Naive thymus-derived CD8-positive, alpha-beta T cell (primary cell): ENCODE data around the gene MTCH1. TPM values are rescaled to one million over a fixed set of nuclear protein-coding genes. Genes with fewer than 3 reads are reported as not detected.
A peak's percentile ranks its signal among the peaks of the same experiment; 100 is the strongest.

Source experiments
- ATAC-seq, 2 donors: fragments of 150-1000 bp; cut with Tn5 transposase in 1 of 2; sonication (Bioruptor Pico), chemical (Tn5 transposase) in 1 of 2; 1 replicate in 1 of 2; 2 replicates in 1 of 2; pipeline ENCODE4 v1.10.0; 2021; ENCODE audit warnings: mild to moderate bottlenecking in 2 of 2, moderate library complexity in 2 of 2
- POLR2A ChIA-PET: fragments of 350-600 bp; sonication (Branson Sonifier 250); formaldehyde crosslinking; loops from one replicate; lab custom pipeline; 2021; ENCODE audit warnings: antibody characterized with exemption; lab: Charles Lee
- DNase-seq, 10 donors: peaks; one replicate each; pipeline versions ENCODE4 v3.0.0 to v3.0.0-alpha.2; 2020 to 2022
- H3K27ac Mint-ChIP-seq, 10 donors: one replicate each; pipeline ENCODE4 v1.8.0; 2020 to 2022; ENCODE audit warnings: mild to moderate bottlenecking in 10 of 10, mixed read lengths in 10 of 10, moderate library complexity in 4 of 10, inconsistent platforms in 1 of 10
- H3K27me3 Mint-ChIP-seq, 5 donors: one replicate each; pipeline ENCODE4 v1.8.0; 2021 to 2022; ENCODE audit warnings: mixed read lengths in 5 of 5
- H3K36me3 Mint-ChIP-seq, 3 donors: one replicate each; pipeline ENCODE4 v1.8.0; 2020 to 2022; ENCODE audit warnings: mixed read lengths in 3 of 3, mild to moderate bottlenecking in 2 of 3, inconsistent platforms in 1 of 3
- H3K4me1 Mint-ChIP-seq, 4 donors: one replicate each; pipeline ENCODE4 v1.8.0; 2021 to 2022; ENCODE audit warnings: mixed read lengths in 4 of 4
- H3K4me3 Mint-ChIP-seq, 10 donors: one replicate each; pipeline ENCODE4 v1.8.0; 2020 to 2022; ENCODE audit warnings: mild to moderate bottlenecking in 10 of 10, mixed read lengths in 10 of 10, moderate library complexity in 6 of 10, inconsistent platforms in 1 of 10
- H3K9me3 Mint-ChIP-seq, 9 donors: one replicate each; pipeline ENCODE4 v1.8.0; 2020 to 2022; ENCODE audit warnings: mixed read lengths in 9 of 9, mild to moderate bottlenecking in 3 of 9, inconsistent platforms in 1 of 9, moderate library complexity in 1 of 9
- polyA plus RNA-seq, 3 donors: library from polyadenylated mRNA; unstranded; fragments of 300-500 nt; fragmentation: Illumina TruSeq; gene quantifications; one replicate each; pipeline ENCODE4 v1.2.3, GENCODE V29; 2021
- total RNA-seq, 8 experiments: library from RNA in 2 of 8; stranded (reverse) in 2 of 8; gene quantifications; one replicate each; pipeline ENCODE4 v1.2.3 and lab custom pipeline; 2021 to 2026

Gene MTCH1
- total and polyA plus RNA-seq, 5 experiments from 2014 or later, result 63.2 to 143 (median 78.3) TPM

GRCh38 chr6:37014667-37015066 is 28.7 kb upstream of the MTCH1 start:
- Mint-ChIP-seq H3K4me3 (no peak overlapping the region), H3K27me3 (no peaks in the 10 kb centered on the region), H3K9me3 (no peaks in the 10 kb centered on the region), H3K4me1 (peaks cover 9 to 20% (median 18%) of the 10 kb centered on the region in 4 donors), H3K27ac (no peak overlapping the region), H3K36me3 (no peaks in the 10 kb centered on the region)
- POLR2A ChIA-PET, result interaction anchor here (0.6 to 1.4 kb wide), 2 partner anchors 38 to 157 kb away, joined by 3 to 4 read pairs; no protein-coding TSS in a partner anchor
- no peak for ATAC-seq
- peak in 1 of 10 donors; percentile 63 for DNase-seq

- Mint-ChIP-seq H3K36me3 (no peaks in the 10 kb centered on the region), H3K4me3 (no peak overlapping the region), H3K4me1 (peaks cover 5 to 15% (median 12%) of the 10 kb centered on the region in 4 donors), H3K9me3 (no peaks in the 10 kb centered on the region), H3K27me3 (no peaks in the 10 kb centered on the region), H3K27ac (no peak overlapping the region)
- DNase-seq (peak in 1 of 10 donors; percentile 50), ATAC-seq (no peak)
- POLR2A ChIA-PET, result no interaction called here
Observed at GRCh38 chr6:37013516-37014491, 27.8 kb upstream of the MTCH1 start.

- ATAC-seq (no peak), DNase-seq (no peak)
- peaks cover 0 to 18% (median 6%) of the 10 kb centered on the region in 4 donors for H3K4me1 Mint-ChIP-seq
- H3K27me3 Mint-ChIP-seq, result no peaks in the 10 kb centered on the region
- no peak overlapping the region for H3K4me3 Mint-ChIP-seq
- H3K36me3 Mint-ChIP-seq, result no peaks in the 10 kb centered on the region
- peak overlapping the region in 2 of 10 donors; percentile 0 to 26 for H3K27ac Mint-ChIP-seq
- no peaks in the 10 kb centered on the region for H3K9me3 Mint-ChIP-seq
- POLR2A ChIA-PET, result no interaction called here
Observed at GRCh38 chr6:37011656-37012378, 25.8 kb upstream of the MTCH1 start.

DNA sequence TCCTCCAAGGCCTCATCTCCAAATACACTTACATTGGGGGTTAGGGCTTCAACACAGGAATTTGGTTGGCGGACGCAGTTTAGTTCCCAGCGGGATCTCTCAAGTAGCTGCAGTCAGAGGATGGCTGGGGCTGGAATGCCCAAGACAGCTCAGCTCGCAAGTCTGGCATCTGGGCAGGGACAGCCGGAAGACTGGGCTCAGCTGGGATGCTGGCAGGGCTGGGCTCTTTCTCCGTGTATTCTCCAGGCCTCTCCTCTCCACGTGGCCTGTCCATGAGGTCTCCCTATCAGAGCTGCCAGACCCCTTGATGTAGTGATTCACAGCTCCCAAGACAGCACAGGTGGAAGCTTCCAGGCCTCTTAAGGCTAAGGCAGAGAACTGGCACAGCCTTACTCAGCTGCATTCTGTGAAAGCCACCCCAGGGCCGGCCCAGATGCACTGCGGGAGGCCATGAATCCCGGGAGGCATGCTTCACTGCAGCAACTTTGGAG is 24.5 kb upstream of the MTCH1 start:
- POLR2A ChIA-PET, result no interaction called here
- DNase-seq (peak in 1 of 10 donors; percentile 48), ATAC-seq (no peak)

DNA sequence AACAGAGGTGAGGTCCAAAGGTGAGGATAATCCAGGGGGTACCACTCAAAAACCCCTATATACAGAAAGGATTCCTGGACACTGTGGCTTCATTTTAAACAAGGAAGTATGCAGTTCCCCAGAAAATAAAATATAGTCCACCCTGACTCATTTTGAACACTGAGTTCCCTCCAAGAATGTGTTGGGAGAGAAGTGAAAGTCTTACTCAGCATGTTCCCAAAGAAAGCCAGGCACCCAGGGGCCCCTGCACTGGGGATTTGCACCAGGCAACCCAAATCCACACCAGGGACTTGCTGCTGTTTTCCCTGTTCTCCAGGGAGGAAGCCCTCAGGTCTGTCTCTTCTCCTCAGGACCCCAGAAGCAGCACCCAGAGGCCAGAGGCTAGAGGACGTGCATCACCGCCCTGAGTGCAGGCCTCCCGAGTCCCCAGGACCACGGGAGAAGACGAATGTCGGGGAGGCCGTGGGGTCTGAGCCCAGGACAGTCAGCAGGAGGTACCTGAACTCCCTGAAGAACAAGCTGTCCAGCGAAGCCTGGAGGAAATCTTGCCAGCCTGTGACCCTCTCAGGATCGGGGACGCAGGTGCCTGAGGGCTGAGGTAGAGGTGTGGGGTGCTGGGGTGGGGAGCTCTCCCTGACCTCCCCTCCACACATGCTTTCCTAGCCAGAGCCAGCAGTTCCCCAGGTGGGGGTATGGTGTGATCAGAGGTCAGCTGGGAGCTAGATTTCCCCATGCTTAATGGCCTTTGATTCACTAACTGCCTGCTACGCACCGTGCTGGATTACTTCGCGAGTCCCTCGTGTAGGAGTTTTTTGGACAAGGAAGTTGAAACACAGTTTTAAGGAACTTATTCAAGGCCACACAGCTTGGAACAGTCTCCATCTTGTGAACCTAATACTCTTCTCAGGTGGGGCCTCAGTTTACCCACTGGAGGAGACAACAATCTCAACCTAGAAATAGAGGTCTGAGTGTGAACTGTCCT is 22.8 kb upstream of the MTCH1 start:
- H3K4me3 Mint-ChIP-seq, result peak overlapping the region in 1 of 10 donors; percentile 91
- POLR2A ChIA-PET, result no interaction called here

More for the DNA sequence above, 24.5 kb upstream of the MTCH1 start:
- H3K4me3 Mint-ChIP-seq, result no peak overlapping the region
- no peaks in the 10 kb centered on the region for H3K27me3 Mint-ChIP-seq
- H3K4me1 Mint-ChIP-seq, result peaks cover 7 to 30% (median 16%) of the 10 kb centered on the region in 4 donors
- no peak overlapping the region for H3K27ac Mint-ChIP-seq
- H3K9me3 Mint-ChIP-seq, result no peaks in the 10 kb centered on the region
- no peaks in the 10 kb centered on the region for H3K36me3 Mint-ChIP-seq

GRCh38 chr6:37007340-37008043 is 21.5 kb upstream of the MTCH1 start:
- Mint-ChIP-seq H3K4me3 (peak overlapping the region in 2 of 10 donors; percentile 28 to 91), H3K27ac (peak overlapping the region in 4 of 10 donors; percentile 29 to 83 (median 73)), H3K4me1 (peaks cover 7 to 48% (median 16%) of the 10 kb centered on the region in 4 donors), H3K9me3 (no peaks in the 10 kb centered on the region), H3K36me3 (no peaks in the 10 kb centered on the region), H3K27me3 (no peaks in the 10 kb centered on the region)
- peak in 1 of 2 donors; percentile 36 for ATAC-seq
- POLR2A ChIA-PET, result interaction anchor here (0.5 to 3.3 kb wide), 3 partner anchors 21 to 110 kb away, joined by 3 to 13 read pairs (median 5); partner anchors contain the start of gene MTCH1
- DNase-seq, result peak in 1 of 10 donors; percentile 48

More for the DNA sequence above, 22.8 kb upstream of the MTCH1 start:
- DNase-seq (peak in 1 of 10 donors; percentile 58), ATAC-seq (no peak)
- Mint-ChIP-seq H3K27me3 (no peaks in the 10 kb centered on the region), H3K4me1 (peaks cover 7 to 43% (median 16%) of the 10 kb centered on the region in 4 donors), H3K36me3 (no peaks in the 10 kb centered on the region), H3K27ac (peak overlapping the region in 1 of 10 donors; percentile 15), H3K9me3 (no peaks in the 10 kb centered on the region)

DNA sequence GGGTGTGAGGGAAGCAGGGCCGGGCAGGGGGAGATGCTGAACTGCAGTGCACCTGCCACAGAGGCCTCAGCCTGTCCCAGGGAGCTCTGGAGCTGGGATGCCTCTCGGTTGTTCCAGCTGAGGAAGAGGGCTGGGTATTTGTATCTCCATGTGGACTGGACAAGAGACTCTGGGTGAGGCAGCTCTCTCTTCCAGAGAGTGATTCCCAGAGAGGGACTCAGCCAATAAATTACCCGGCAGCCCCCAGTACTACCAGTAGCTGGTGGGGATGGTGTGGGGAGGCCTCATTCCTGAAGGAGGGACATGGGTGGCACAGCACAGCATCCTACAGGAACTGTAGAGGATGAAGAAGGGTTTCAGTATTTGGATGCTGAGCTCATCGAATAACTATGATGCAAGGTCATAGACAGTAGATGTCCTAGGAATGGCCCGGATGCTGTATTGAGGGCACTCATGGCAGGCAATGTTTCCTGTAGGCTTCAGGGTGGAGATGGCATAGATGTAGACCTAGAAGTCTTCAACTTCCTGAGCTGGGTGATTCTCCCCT is 20.9 kb upstream of the MTCH1 start:
- H3K4me1 Mint-ChIP-seq, result peaks cover 7 to 53% (median 16%) of the 10 kb centered on the region in 4 donors
- POLR2A ChIA-PET, result interaction anchor here (0.5 to 3.3 kb wide), 3 partner anchors 21 to 187 kb away, joined by 3 to 13 read pairs (median 3); partner anchors contain the start of gene MTCH1
- no peaks in the 10 kb centered on the region for H3K9me3 Mint-ChIP-seq
- no peak for DNase-seq
- no peak for ATAC-seq
- H3K4me3 Mint-ChIP-seq, result peak overlapping the region in 2 of 10 donors; percentile 55 to 91
- H3K27ac Mint-ChIP-seq, result peak overlapping the region in 2 of 10 donors; percentile 83
- no peaks in the 10 kb centered on the region for H3K36me3 Mint-ChIP-seq
- H3K27me3 Mint-ChIP-seq, result no peaks in the 10 kb centered on the region

- POLR2A ChIA-PET, result interaction anchor here (0.7 to 3.3 kb wide), 3 partner anchors 20 to 188 kb away, joined by 3 to 13 read pairs (median 3); partner anchors contain the start of gene MTCH1
- no peaks in the 10 kb centered on the region for H3K36me3 Mint-ChIP-seq
- ATAC-seq, result peak in 1 of 2 donors; percentile 43
- peak in 1 of 10 donors; percentile 57 for DNase-seq
- H3K27me3 Mint-ChIP-seq, result no peaks in the 10 kb centered on the region
- peak overlapping the region in 4 of 10 donors; percentile 27 to 91 (median 46) for H3K4me3 Mint-ChIP-seq
- peak overlapping the region in 5 of 10 donors; percentile 15 to 83 (median 39) for H3K27ac Mint-ChIP-seq
- H3K9me3 Mint-ChIP-seq, result no peaks in the 10 kb centered on the region
- peaks cover 7 to 61% (median 16%) of the 10 kb centered on the region in 4 donors for H3K4me1 Mint-ChIP-seq
Observed at GRCh38 chr6:37005827-37006567, 20.0 kb upstream of the MTCH1 start.

DNA sequence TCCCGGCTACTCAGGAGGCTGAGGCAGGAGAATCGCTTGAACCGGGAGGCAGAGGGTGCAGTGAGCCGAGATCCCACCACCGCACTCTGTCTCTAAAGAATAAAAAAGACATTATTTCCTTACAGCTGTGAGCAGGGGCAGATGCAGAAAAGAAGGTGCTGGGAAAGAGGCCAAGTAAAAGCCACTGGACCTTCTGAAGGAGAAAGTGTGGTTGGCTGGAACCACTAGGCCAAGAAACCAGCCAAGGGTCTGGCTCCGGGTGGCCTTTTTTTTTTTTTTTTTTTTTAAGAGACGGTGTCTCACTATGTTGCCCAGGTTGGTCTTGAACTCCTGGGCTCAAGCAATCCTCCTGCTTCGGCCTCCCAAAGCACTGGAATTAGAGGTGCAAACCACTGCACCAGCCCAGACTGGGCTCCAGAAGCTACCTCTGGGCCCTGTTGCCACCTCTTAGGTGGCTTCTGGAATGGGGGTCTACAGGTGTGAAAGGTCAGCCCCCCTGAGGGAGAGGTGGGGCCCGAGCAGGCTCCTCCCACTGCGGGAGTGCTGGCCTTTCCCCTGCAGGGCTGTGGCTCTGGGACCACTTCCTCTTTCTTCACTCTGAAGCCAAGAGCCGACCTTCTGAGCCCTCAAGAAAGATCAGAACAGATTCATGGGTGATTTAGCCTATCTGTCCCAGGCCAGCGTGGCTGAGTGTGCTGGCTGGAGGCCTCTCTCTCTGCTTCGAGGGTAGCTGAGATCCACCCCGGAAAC is 19.2 kb upstream of the MTCH1 start, which contains the start of gene FGD2:
Gene FGD2, plus strand, starts transcription at position 595 of the 750 bp plus-strand sequence. CDS start 163 bp downstream, outside the sequence.
- ATAC-seq (peak in 1 of 2 donors; percentile 59), DNase-seq (peak in 2 of 10 donors; percentile 24 to 65)
- Mint-ChIP-seq H3K27me3 (no peaks in the 10 kb centered on the region), H3K27ac (peak within 1 kb of the TSS in 5 of 10 donors; percentile 15 to 83 (median 39)), H3K9me3 (no peaks in the 10 kb centered on the region), H3K4me1 (peaks cover 10 to 61% (median 16%) of the 10 kb centered on the region in 4 donors), H3K36me3 (no peaks in the 10 kb centered on the region), H3K4me3 (peak within 1 kb of the TSS in 5 of 10 donors; percentile 12 to 91 (median 36))
- POLR2A ChIA-PET, result interaction anchor here (0.7 to 3.3 kb wide), 2 partner anchors 19 to 132 kb away, joined by 4 to 13 read pairs; partner anchors contain the start of gene MTCH1
